ENCODE measurements around the gene CD163. TPM values are rescaled to one million over a fixed set of nuclear protein-coding genes. Genes with fewer than 3 reads are reported as not detected.
A peak's percentile ranks its signal among the peaks of the same experiment; 100 is the strongest.
"Not testable (repeated sequence)": the region's sequence is repeated elsewhere in the genome, so short reads cannot be mapped to it uniquely, and the experiment has no call there.

Gene CD163
- total RNA-seq, 2 donors from 2014 or later = not detected

- Mint-ChIP-seq H3K27ac (no peak overlapping the region), H3K9me3 (peaks cover 5 to 7% of the 10 kb centered on the region in 2 donors), H3K36me3 (no peaks in the 10 kb centered on the region)
- ATAC-seq = no peak
- no peak for DNase-seq (ENCODE audit: low spot score in 2 of 2)
Observed at GRCh38 chr12:7472060-7472459, 31.5 kb downstream of the CD163 start.

DNA sequence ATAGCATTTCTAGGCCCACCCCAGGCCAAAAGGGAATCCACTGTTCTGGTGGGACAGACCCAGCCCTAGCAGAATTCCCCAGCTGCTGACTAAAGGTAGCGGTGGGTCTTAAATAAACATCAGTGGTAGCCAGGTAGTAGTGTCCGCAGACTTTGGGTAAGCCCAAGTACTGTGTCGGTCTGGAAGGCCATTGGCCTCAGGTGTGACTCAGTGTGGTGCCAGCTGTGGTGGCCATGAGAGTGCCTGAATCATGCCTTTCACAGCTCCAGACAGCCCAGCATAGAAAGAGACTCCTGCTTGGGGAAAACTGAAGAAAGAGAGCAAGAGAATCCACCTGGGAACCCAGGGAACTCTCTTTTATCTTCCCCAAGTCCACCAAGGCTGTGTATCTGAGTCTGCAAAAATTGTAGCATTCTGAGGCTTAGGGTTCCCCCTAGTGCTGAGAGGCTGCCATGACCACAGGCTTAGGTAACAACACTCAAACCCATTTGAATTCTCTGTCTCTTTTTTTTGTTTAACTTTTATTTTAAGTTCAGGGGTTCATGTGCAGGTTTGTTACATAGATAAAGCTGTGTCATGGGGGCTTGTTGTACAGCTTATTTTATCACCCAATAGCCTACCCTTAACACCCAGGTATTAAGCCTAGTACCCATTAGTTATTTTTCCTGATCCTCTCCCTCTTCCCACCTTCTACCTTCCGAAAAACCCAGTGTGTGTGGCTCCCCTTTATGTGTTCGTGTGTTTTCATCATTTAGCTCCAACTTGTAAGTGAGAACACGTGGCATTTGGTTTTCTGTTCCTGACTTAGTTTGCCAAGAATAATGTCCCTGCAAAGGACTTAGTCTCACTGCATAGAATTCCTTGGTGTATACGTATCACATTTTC, 43.0 kb downstream of the CD163 start:
- peak in 1 of 2 donors; percentile 54 for DNase-seq (ENCODE audit: low spot score in 2 of 2)
- Mint-ChIP-seq H3K27ac (no peak overlapping the region), H3K36me3 (no peaks in the 10 kb centered on the region), H3K9me3 (no peaks in the 10 kb centered on the region)
- ATAC-seq = peak; percentile 70 to 73

DNA sequence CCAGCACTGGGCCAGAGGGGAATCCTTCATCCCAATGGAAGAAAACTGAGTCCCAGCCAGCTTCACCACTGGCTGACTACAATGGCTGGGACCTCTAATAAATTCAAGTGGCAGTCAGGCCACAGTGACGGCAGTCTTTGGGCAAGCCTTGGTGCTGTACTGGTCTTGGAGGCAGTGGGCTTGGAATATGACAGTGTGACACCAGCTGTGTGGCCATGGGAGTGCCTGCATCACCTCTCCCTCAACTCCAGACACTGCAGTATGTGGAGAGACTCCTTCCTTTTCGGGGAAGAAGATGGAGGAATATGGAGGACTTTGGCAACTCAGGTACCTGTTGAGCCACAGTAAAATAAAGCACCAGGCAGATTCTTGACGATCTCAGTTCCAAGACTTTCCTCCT, 43.6 kb downstream of the CD163 start:
- no peaks in the 10 kb centered on the region for H3K9me3 Mint-ChIP-seq
- DNase-seq (ENCODE audit: low spot score in 2 of 2) (no peak), ATAC-seq (no peak)
- no peaks in the 10 kb centered on the region for H3K36me3 Mint-ChIP-seq
- no peak overlapping the region for H3K27ac Mint-ChIP-seq

DNA sequence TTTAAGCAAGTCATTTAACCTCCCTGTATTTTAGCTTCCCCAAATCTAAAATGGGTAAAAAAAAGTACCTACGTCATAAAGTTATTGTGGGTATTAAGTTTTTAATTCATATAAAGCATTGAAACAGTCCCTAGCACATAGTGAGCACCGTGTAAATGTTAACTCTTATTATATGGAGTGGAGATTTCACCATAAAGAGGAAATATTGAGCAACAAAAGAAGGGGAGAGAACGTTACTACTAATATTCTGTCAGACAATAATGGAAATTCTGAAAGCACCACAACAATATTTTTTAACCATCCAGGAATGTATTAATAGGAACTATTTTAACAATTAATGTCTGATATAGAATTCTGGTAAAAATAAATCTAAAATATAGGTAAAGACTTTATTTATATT, 51.8 kb downstream of the CD163 start:
- DNase-seq (ENCODE audit: low spot score in 2 of 2) (no peak), ATAC-seq (no peak)
- H3K9me3 Mint-ChIP-seq = peaks cover 0 to 4% of the 10 kb centered on the region in 2 donors
- H3K27ac Mint-ChIP-seq = no peak overlapping the region
- H3K36me3 Mint-ChIP-seq = no peaks in the 10 kb centered on the region

DNA sequence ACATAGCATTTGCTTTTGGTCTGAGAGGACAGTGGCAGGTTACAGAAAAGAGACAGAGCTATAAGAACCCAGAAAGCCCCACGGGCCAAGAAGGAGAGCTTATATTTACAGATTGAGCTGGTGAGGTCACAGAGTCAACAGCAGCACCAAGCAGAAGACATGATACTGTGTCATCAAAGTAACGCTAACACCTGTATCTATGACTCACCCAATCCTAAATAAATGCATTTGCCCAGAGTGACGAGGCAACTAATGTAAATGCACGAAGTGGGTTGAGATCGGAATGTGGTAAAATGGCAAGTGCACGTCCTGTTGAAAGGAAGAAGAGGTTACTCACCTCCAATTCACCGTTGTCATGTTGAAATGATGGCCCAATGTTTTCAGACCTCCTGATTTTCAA, 52.9 kb downstream of the CD163 start:
- no peaks in the 10 kb centered on the region for H3K36me3 Mint-ChIP-seq
- H3K9me3 Mint-ChIP-seq = peaks cover 0 to 4% of the 10 kb centered on the region in 2 donors
- DNase-seq (ENCODE audit: low spot score in 2 of 2) = no peak
- ATAC-seq = no peak
- no peak overlapping the region for H3K27ac Mint-ChIP-seq

DNA sequence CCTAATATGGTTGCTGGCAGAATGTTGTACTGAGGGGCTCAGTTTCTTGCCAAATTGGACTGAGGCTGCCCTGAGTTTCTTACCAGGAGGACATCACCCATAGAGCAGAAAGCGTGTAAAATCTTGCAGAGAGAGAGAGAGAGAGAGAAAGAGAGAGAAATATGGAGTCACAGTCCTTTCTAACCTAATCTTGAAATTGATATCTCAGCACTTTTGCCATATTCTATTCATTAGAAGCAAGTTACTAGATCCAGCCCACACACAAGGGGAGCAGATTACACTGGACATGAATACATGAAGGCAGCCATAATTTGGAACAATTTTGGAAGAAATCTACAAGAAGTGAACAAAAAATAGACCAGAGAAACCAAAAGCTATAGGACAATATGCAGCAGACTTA, 55.5 kb downstream of the CD163 start:
- Mint-ChIP-seq H3K27ac (no peak overlapping the region), H3K36me3 (no peaks in the 10 kb centered on the region), H3K9me3 (no peaks in the 10 kb centered on the region)
- ATAC-seq (no peak), DNase-seq (ENCODE audit: low spot score in 2 of 2) (no peak)

DNA sequence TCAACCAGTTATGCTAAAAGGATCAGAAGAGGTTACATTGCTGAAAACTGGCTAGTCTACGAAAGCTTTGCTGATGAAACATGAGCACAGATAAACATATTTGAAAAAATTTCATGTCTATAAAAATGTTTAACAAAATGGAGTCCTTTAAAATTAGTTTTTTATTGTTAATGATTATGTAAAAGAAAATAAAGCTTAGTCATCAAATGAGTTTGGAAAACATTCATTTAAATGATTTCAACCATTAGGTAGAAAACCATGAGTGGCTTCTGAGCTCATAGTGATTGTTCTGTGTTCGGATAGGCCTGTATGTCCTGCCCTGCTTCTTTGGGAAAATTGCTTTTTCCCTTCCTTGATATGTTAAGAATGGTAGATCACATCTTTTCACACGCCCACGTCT, 59.0 kb downstream of the CD163 start:
- DNase-seq (ENCODE audit: low spot score in 2 of 2) (no peak), ATAC-seq (no peak)
- Mint-ChIP-seq H3K9me3 (no peaks in the 10 kb centered on the region), H3K27ac (no peak overlapping the region), H3K36me3 (peaks cover 4% of the 10 kb centered on the region in 2 donors)

GRCh38 chr12:7444076-7444475, 59.5 kb downstream of the CD163 start, which contains the start of gene CD163L1:
Gene CD163L1 (minus strand): TSS chr12:7444153. CDS start chr12:7444127, 26 bp downstream.
- no peak within 1 kb of the TSS for H3K27ac Mint-ChIP-seq
- no peaks in the 10 kb centered on the region for H3K9me3 Mint-ChIP-seq
- no peak for ATAC-seq
- H3K36me3 Mint-ChIP-seq = peaks cover 5 to 6% of the 10 kb centered on the region in 2 donors
- DNase-seq (ENCODE audit: low spot score in 2 of 2) = no peak

- Mint-ChIP-seq H3K9me3 (no peaks in the 10 kb centered on the region), H3K27ac (no peak overlapping the region), H3K36me3 (peaks cover 5 to 6% of the 10 kb centered on the region in 2 donors)
- no peak for ATAC-seq
- no peak for DNase-seq (ENCODE audit: low spot score in 2 of 2)
Observed at GRCh38 chr12:7441216-7441615, 62.4 kb downstream of the CD163 start.

DNA sequence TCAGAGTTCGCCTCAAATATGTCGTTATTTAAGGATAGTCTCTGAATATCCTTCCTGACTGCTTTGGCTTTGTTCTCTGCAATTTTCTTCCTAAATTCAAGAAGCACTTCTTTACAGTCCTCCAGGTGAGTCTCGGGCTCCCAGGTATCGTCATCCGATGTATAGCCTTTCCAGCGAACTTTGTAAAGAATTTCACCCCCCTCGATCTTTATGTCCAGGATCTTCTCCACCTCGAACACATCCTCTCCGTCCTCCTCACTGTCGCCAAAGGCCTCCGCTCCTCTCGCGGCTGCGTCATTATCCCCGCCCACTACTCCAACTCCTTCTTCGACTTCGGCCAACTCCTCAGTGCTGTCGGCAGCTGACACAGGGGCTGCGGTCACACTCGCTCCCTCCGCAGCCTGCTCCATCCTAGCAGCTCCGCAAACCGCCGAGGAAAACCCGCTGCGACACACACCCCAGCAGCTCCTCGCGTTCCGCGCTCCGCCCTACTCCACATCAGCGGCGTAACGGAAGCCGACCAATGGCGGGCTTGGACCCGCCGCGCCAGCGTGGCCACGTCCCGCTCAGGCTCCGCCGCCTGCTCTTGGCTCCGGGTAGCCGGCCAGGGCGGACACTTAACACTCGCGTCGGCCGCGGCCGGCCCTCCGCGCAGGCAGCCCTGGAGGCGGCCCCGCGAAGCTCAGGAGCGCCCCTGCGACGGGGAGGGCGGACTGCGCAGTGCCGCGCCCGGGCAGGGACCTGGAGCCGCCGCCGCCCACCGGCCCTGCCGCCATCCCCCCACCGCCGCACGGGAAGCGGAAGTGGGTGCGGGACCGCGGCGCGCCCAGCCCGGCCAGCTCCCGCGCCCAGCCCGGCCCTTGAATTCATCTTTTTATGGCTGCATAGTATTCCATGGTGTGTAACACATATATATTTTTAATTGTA, 63.7 kb downstream of the CD163 start:
- ATAC-seq (peak; percentile 76 to 88), DNase-seq (ENCODE audit: low spot score in 2 of 2) (peak in 1 of 2 donors; percentile 26)
- no peaks in the 10 kb centered on the region for H3K9me3 Mint-ChIP-seq
- peaks cover 5 to 6% of the 10 kb centered on the region in 2 donors for H3K36me3 Mint-ChIP-seq
- no peak overlapping the region for H3K27ac Mint-ChIP-seq

DNA sequence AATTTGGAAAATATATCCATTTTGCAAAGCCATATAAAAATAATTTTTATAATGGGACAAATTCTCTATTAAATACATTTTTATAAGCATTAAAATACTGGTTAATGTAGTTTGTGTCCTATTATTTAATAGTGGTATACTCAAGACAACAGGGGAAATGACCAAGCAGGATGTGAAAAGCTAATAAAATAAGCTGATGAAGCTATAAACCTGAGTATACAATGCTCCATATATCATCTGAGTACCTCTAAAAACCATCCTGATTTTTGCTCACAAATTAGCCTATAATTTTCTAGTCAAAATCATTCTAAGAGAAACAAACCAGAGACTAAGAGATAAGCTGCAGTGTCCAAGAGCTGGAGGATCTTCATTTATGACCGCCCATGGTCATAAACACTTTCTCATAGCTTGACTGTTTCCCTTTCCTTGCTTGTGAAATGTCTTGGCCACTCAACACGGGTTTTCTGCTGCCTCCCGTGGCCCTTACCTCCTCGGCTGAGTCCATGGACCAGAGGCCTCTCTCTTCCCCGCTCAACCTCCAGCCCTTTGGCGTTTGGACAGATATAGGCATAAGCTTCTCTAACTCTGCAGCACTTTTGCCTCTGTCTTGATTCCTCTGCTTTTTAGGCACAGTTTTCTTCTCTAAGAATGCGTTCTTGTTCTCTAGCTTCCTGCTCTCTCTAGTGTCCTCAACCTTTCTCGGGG, 65.1 kb downstream of the CD163 start:
- peak in 1 of 2 donors; percentile 19 for ATAC-seq
- H3K9me3 Mint-ChIP-seq; H3K36me3 Mint-ChIP-seq; H3K27ac Mint-ChIP-seq; DNase-seq (ENCODE audit: low spot score in 2 of 2): not testable (repeated sequence)

DNA sequence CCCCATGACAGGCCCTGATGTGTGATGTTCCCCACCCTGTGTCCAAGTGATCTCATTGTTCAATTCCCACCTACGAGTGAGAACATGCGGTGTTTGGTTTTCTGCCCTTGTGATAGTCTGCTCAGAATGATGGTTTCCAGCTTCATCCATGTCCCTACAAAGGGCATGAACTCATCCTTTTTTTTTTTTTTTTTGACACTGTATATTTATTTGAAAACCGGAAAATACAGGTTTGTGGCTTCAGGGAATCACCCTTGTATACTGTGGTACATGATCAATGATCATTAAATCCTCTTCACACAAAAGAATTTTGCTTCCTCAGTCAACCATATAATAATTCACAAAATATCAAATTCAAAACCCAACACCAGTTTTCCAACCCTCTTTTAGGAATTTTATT, 66.1 kb downstream of the CD163 start:
- not testable (repeated sequence) for H3K36me3 Mint-ChIP-seq; H3K27ac Mint-ChIP-seq; ATAC-seq; DNase-seq (ENCODE audit: low spot score in 2 of 2); H3K9me3 Mint-ChIP-seq

- peak in 1 of 2 donors; percentile 87 for ATAC-seq
- Mint-ChIP-seq H3K27ac (no peak overlapping the region), H3K9me3 (no peaks in the 10 kb centered on the region), H3K36me3 (peaks cover 2 to 3% of the 10 kb centered on the region in 2 donors)
- DNase-seq (ENCODE audit: low spot score in 2 of 2) = no peak
Observed at GRCh38 chr12:7434670-7435069, 68.9 kb downstream of the CD163 start.

DNA sequence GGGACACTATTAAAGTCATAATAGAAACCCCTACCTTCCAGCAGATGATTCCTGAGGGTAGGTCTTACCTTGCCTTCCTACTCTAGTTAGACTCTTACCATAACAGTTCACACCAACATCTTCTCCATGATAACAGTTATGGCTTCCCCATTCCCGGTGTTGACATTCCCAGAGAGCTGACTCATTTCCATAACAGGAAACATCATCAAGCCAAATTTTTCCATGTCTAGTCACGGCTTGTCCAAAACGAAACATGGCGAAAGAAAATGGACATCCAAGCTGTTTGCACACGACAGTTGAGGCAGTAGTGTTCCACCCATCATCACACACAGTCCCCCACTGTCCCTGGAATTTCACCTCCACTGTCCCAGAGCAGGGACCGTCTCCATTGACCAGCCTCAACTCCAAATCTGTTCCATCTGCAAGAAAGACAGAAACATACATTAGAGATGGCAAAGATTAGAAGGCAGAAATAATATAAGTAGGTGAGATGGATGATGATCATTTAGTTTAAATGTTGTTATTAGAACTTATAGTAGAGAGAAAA, 70.2 kb downstream of the CD163 start:
- no peaks in the 10 kb centered on the region for H3K9me3 Mint-ChIP-seq
- ATAC-seq (no peak), DNase-seq (ENCODE audit: low spot score in 2 of 2) (no peak)
- no peaks in the 10 kb centered on the region for H3K36me3 Mint-ChIP-seq
- no peak overlapping the region for H3K27ac Mint-ChIP-seq

DNA sequence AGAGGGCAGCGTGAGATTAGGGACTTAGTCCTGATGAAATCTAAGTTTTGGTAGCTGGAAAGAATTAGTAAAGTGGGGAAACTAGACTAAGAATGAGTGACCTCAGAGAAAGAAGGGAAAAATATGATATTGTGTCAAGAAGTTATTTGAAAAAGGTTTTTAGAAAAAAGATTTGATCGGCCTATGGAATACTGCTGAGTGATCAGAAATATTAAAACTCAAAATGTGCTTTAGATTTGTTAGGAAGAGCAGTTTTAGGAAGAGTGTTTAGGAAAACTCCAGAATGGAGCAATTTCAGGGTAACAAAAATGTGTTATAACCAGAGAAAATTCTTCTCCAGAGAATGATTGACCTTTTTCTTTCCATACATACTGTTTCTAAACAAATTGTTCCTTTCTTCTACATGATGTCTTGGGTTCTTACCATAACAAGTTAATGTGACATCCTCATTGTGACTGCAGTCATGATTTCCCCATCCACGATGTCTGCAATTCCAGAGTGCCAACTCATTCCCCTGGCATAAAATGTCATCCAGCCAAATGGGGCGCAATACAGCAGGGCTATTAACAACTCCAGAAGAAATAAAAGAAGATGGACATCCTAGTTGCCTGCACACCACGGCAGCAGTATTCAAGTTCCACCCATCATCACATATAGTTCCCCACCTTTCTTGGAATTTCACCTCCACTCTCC, 71.4 kb downstream of the CD163 start:
- Mint-ChIP-seq H3K9me3 (no peaks in the 10 kb centered on the region), H3K27ac (no peak overlapping the region), H3K36me3 (no peaks in the 10 kb centered on the region)
- ATAC-seq = no peak
- DNase-seq (ENCODE audit: low spot score in 2 of 2) = no peak
